H1 (cell line): ENCODE measurements around the gene OPCML. TPM values are rescaled to one million over a fixed set of nuclear protein-coding genes. Genes with fewer than 3 reads are reported as not detected.

ENCODE experiments used
- CTCF ChIA-PET: fragments of 300-600 bp; sonication (Branson Sonifier 250); formaldehyde crosslinking; loops from one replicate; lab custom pipeline; 2021; ENCODE audit not compliant: partially characterized antibody; lab: Charles Lee
- POLR2A ChIA-PET: fragments of 300-600 bp; sonication (Branson Sonifier 250); formaldehyde crosslinking; loops from one replicate; lab custom pipeline; 2021; ENCODE audit warnings: inconsistent platforms; ENCODE audit not compliant: partially characterized antibody; lab: Charles Lee
- DNase-seq, 2 experiments: peaks; one replicate each; pipeline versions ENCODE4 v3.0.0 to v3.0.0-alpha.2; 2010 to 2022; ENCODE audit warnings: low spot score in 2 of 2, low read depth in 1 of 2, mixed read lengths in 1 of 2
- FAIRE-seq: peaks from 2 replicates; lab custom pipeline; 2011; peaks lifted over from hg19 to GRCh38; lab: Jason Lieb, UNC
- H2AFZ ChIP-seq: 2 replicates; pipeline ENCODE4 v1.8.1; 2012; ENCODE audit warnings: low read length, inconsistent platforms
- H2AK5ac ChIP-seq: 2 replicates; pipeline ENCODE4 v1.6.1; 2013; ENCODE audit warnings: low read depth, low read length
- H2BK120ac ChIP-seq: replicated peaks from 2 replicates; pipeline ENCODE3; 2013; ENCODE audit warnings: low read depth, low read length, inconsistent platforms
- H2BK12ac ChIP-seq: 2 replicates; pipeline ENCODE4 v1.6.1; 2013; ENCODE audit warnings: low read depth, low read length
- H2BK15ac ChIP-seq: 2 replicates; pipeline ENCODE4 v1.6.1; 2013; ENCODE audit warnings: low read length
- H2BK20ac ChIP-seq: 2 replicates; pipeline ENCODE4 v1.6.1; 2013; ENCODE audit warnings: low read length
- H2BK5ac ChIP-seq: 2 replicates; pipeline ENCODE4 v1.6.1; 2013; ENCODE audit warnings: low read depth, low read length
- H3K14ac ChIP-seq: 2 replicates; pipeline ENCODE4 v1.6.1; 2013; ENCODE audit warnings: inconsistent platforms; ENCODE audit not compliant: insufficient read length
- H3K18ac ChIP-seq: 2 replicates; pipeline ENCODE4 v1.6.1; 2013; ENCODE audit warnings: low read length; ENCODE audit errors: extremely low read depth
- H3K23ac ChIP-seq: 2 replicates; pipeline ENCODE4 v1.6.1; 2013; ENCODE audit warnings: inconsistent platforms; ENCODE audit not compliant: insufficient read length
- H3K23me2 ChIP-seq: 2 replicates; pipeline ENCODE4 v1.6.1; 2013; ENCODE audit warnings: low read depth, low read length
- H3K27ac ChIP-seq: 2 replicates; pipeline ENCODE4 v1.6.1; 2011; ENCODE audit warnings: low read depth, low read length, inconsistent platforms
- H3K27me3 ChIP-seq, 4 experiments: replicated peaks in 1 of 4; 1 replicate in 1 of 4; 2 replicates in 3 of 4; pipeline versions ENCODE4 v1.6.1 to v1.8.1; 2011 to 2013; ENCODE audit warnings: low read length in 3 of 4, mild to moderate bottlenecking in 3 of 4, inconsistent platforms in 2 of 4, mixed read lengths in 2 of 4, moderate library complexity in 1 of 4; ENCODE audit not compliant: control insufficient read depth in 3 of 4, insufficient read depth in 3 of 4; ENCODE audit errors: extremely low read depth in 1 of 4
- H3K36me3 ChIP-seq, 4 experiments: 2 replicates each; pipeline versions ENCODE4 v1.6.1 to v1.8.1; 2011 to 2013; ENCODE audit warnings: mild to moderate bottlenecking in 4 of 4, low read length in 3 of 4, moderate library complexity in 2 of 4, control low read depth in 1 of 4, inconsistent platforms in 1 of 4; ENCODE audit not compliant: insufficient read depth in 4 of 4, control insufficient read depth in 2 of 4
- H3K4ac ChIP-seq: replicated peaks from 2 replicates; pipeline ENCODE3; 2013; ENCODE audit warnings: low read length, low read depth, mixed read lengths, inconsistent platforms; ENCODE audit not compliant: insufficient read length
- H3K4me1 ChIP-seq, 4 experiments: replicated peaks in 1 of 4; 1 replicate in 1 of 4; 2 replicates in 3 of 4; pipeline versions ENCODE4 v1.6.1 to v1.8.1; 2011 to 2013; ENCODE audit warnings: low read length in 3 of 4, inconsistent platforms in 2 of 4, mixed read lengths in 1 of 4; ENCODE audit not compliant: insufficient read depth in 4 of 4, control insufficient read depth in 3 of 4
- H3K4me2 ChIP-seq, 2 experiments: 2 replicates each; pipeline versions ENCODE4 v1.6.1 to v1.8.1; 2011 to 2013; ENCODE audit warnings: low read depth in 2 of 2, low read length in 2 of 2, control low read depth in 1 of 2, inconsistent platforms in 1 of 2, mild to moderate bottlenecking in 1 of 2; ENCODE audit not compliant: insufficient read depth in 1 of 2
- H3K4me3 ChIP-seq, 4 experiments: fragments of 200-600, 300-600 bp in 1 of 4; sonication (generic), shearing (Covaris generic), sonication (Bioruptor Twin) in 1 of 4; 2 replicates each; pipeline versions ENCODE4 v1.5.1 to v1.8.1; 2011 to 2016; ENCODE audit warnings: low read length in 4 of 4, low read depth in 3 of 4, control low read depth in 2 of 4, inconsistent platforms in 2 of 4, mild to moderate bottlenecking in 2 of 4, mixed read lengths in 1 of 4, moderate library complexity in 1 of 4; ENCODE audit not compliant: insufficient read depth in 2 of 4; ENCODE audit errors: extremely low read depth in 1 of 4
- H3K56ac ChIP-seq: replicated peaks from 2 replicates; pipeline ENCODE3; 2013; ENCODE audit warnings: low read depth, mild to moderate bottlenecking, mixed read lengths, low read length, inconsistent platforms; ENCODE audit not compliant: insufficient read length
- H3K79me1 ChIP-seq: 2 replicates; pipeline ENCODE4 v1.6.1; 2013; ENCODE audit warnings: low read depth, low read length, control low read depth
- H3K79me2 ChIP-seq, 2 experiments: 2 replicates each; pipeline versions ENCODE4 v1.6.1 to v1.8.1; 2012 to 2013; ENCODE audit warnings: low read length in 2 of 2, mild to moderate bottlenecking in 2 of 2, inconsistent platforms in 1 of 2; ENCODE audit not compliant: insufficient read depth in 2 of 2, control insufficient read depth in 1 of 2
- H3K9ac ChIP-seq, 4 experiments: replicated peaks in 1 of 4; 1 replicate in 1 of 4; 2 replicates in 3 of 4; pipeline versions ENCODE4 v1.6.1 to v1.8.1; 2011 to 2013; ENCODE audit warnings: low read depth in 3 of 4, low read length in 3 of 4, control low read depth in 2 of 4, mild to moderate bottlenecking in 2 of 4, moderate library complexity in 2 of 4, inconsistent platforms in 1 of 4; ENCODE audit errors: extremely low read depth in 1 of 4
- H3K9me3 ChIP-seq, 2 experiments: 2 replicates each; pipeline versions ENCODE4 v1.6.1 to v1.8.1; 2012 to 2013; ENCODE audit warnings: mild to moderate bottlenecking in 2 of 2, moderate library complexity in 2 of 2, control low read depth in 1 of 2, inconsistent platforms in 1 of 2, low read depth in 1 of 2, low read length in 1 of 2, mixed read lengths in 1 of 2; ENCODE audit not compliant: insufficient read depth in 2 of 2
- H4K20me1 ChIP-seq, 2 experiments: replicated peaks in 1 of 2; 2 replicates each; pipeline versions ENCODE3 to v1.8.1; 2011 to 2013; ENCODE audit warnings: inconsistent platforms in 2 of 2, low read length in 2 of 2, mild to moderate bottlenecking in 1 of 2; ENCODE audit not compliant: insufficient read depth in 2 of 2, control insufficient read depth in 1 of 2
- H4K5ac ChIP-seq: 2 replicates; pipeline ENCODE4 v1.6.1; 2013; ENCODE audit warnings: low read length, low read depth, mixed read lengths, inconsistent platforms; ENCODE audit not compliant: insufficient read length
- H4K8ac ChIP-seq: 2 replicates; pipeline ENCODE4 v1.8.0; 2013; ENCODE audit warnings: mild to moderate bottlenecking, moderate library complexity, low read length, inconsistent platforms; ENCODE audit not compliant: insufficient read depth; ENCODE audit errors: extremely low read depth
- H4K91ac ChIP-seq: replicated peaks from 2 replicates; pipeline ENCODE3; 2013; ENCODE audit warnings: low read length, mixed read lengths, inconsistent platforms; ENCODE audit not compliant: insufficient read length
- ATF2 ChIP-seq: IDR thresholded peaks from 2 replicates; pipeline ENCODE4 v1.6.1; 2012; ENCODE audit warnings: low read length, inconsistent platforms
- CBX8 ChIP-seq: fragments of 300-800, 300-1000 bp; sonication (generic); IDR thresholded peaks from 2 replicates; pipeline ENCODE4 v1.7.1; 2016; ENCODE audit warnings: low read depth, low read length, borderline replicate concordance
- E2F6 ChIP-seq: IDR thresholded peaks from 2 replicates; pipeline ENCODE4 v1.6.1; 2012; ENCODE audit warnings: inconsistent platforms
- GTF2F1 ChIP-seq: IDR thresholded peaks from 2 replicates; pipeline ENCODE4 v1.6.1; 2012; ENCODE audit warnings: low read depth, low read length, improper control_type of control experiment, borderline replicate concordance
- POU5F1 ChIP-seq: IDR thresholded peaks from 2 replicates; pipeline ENCODE4 v1.6.1; 2011; ENCODE audit warnings: low read depth, mild to moderate bottlenecking, low read length, moderate library complexity
- SAP30 ChIP-seq: fragments of 300-600 bp; sonication (generic); IDR thresholded peaks from 2 replicates; pipeline ENCODE4 v1.7.1; 2012; ENCODE audit warnings: low read length, moderate library complexity, mild to moderate bottlenecking, inconsistent platforms; ENCODE audit not compliant: insufficient read depth, insufficient replicate concordance
- TAF7 ChIP-seq: optimal IDR thresholded peaks from 2 replicates; pipeline ENCODE3; 2011; ENCODE audit warnings: low read depth, mild to moderate bottlenecking, inconsistent platforms, low read length, moderate library complexity, borderline replicate concordance
- USF2 ChIP-seq: IDR thresholded peaks from 2 replicates; pipeline ENCODE4 v1.6.1; 2011; ENCODE audit warnings: low read length, improper control_type of control experiment
- ZNF274 ChIP-seq: IDR thresholded peaks from 2 replicates; pipeline ENCODE4 v1.7.0; 2012; ENCODE audit warnings: low read length, borderline replicate concordance; ENCODE audit errors: extremely low read depth
- WGBS, 2 experiments: shearing (Covaris generic) in 1 of 2; methylation state at CpG; one replicate each; pipeline versions ENCODE4 v1.1.6 to v1.1.7; 2013 to 2015; ENCODE audit warnings: low lambda C conversion rate in 2 of 2, mixed read lengths in 2 of 2, inconsistent platforms in 1 of 2, low coverage in 1 of 2, missing lambda C conversion rate in 1 of 2; ENCODE audit not compliant: insufficient replicate concordance in 2 of 2, insufficient coverage in 1 of 2, insufficient read length in 1 of 2; ENCODE audit errors: extremely low coverage in 1 of 2, missing lambda C conversion rate in 1 of 2; 5-methylcytosine and 5-hydroxymethylcytosine counted together
- polyA plus RNA-seq, 7 experiments: library from polyadenylated mRNA; depleted of rRNA in 3 of 7; stranded (reverse) in 5 of 7; unstranded in 2 of 7; fragments of >200 nt in 5 of 7; fragments of 200-250 nt in 2 of 7; gene quantifications; 1 replicate in 5 of 7; 2 replicates in 1 of 7; 4 replicates in 1 of 7; pipeline versions ENCODE4 v1.2.1 to v1.2.3, GENCODE V29; 2011 to 2013; ENCODE audit warnings: missing spikeins in 2 of 7, mixed read lengths in 2 of 7
- total RNA-seq: library from RNA; stranded (reverse); fragmentation: NEBNext Ultra II Directional; extraction: Animal tissue kit (Norgen Biotek cat#: 25700); gene quantifications from 2 replicates; pipeline ENCODE4 v1.2.1, GENCODE V29; 2021

The OPCML gene
- total and polyA plus RNA-seq, 2 of the 8 experiments (the other 6 are each of a cell fraction or from before 2014, with no cell fraction given) = 2.3 to 3.1 TPM

DNA sequence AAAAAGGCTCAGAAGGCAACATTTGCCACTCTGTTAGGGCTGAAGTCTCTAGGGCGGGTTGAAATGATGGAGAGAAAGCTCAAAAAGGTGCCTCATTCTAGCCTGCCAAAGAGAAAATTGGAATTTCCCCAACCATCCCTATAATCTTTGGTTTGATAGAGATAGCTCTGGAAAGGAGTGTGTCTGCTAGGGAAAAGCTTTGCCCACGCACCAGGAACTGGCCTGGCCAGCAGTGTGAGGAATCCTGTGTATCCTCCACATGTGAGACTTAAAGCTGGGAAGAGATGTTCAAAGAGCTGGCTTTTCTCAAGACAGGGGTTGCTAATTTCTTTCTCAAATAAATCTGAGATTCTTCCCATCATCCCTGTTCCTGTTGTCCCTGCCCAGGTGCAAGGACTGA lies 193.7 kb downstream of the OPCML start:
- H4K5ac ChIP-seq = no peak overlapping the region
- no peak overlapping the region for H2BK120ac ChIP-seq
- H2AFZ ChIP-seq = no peak overlapping the region
- H3K4me3 ChIP-seq = no peak overlapping the region; a peak in 1 of 8 replicates
- no peak overlapping the region for H3K23ac ChIP-seq
- no peaks in the 10 kb centered on the region for H3K79me2 ChIP-seq
- peaks cover 6 to 12% (median 8%) of the 10 kb centered on the region in 4 experiments; a peak in 5 of 7 replicates for H3K4me1 ChIP-seq
- H3K4me2 ChIP-seq = no peak overlapping the region
- H2AK5ac ChIP-seq = no peak overlapping the region
- ChIA-PET CTCF (interaction anchor here (0.6 to 0.9 kb wide), 2 partner anchors 99 to 258 kb away, joined by 3 to 4 read pairs; no protein-coding TSS in a partner anchor), POLR2A (no interaction called here)
- no peak overlapping the region; a peak in 1 of 7 replicates for H3K9ac ChIP-seq
- H3K18ac ChIP-seq = 0 out of 2 replicates have a peak overlapping the region, but pooled peaks have one; percentile 14
- H3K9me3 ChIP-seq = no peaks in the 10 kb centered on the region
- H4K20me1 ChIP-seq = no peaks in the 10 kb centered on the region
- FAIRE-seq (no peak), DNase-seq (no peak)
- H4K91ac ChIP-seq = no peak overlapping the region
- H2BK12ac ChIP-seq = 0 out of 2 replicates have a peak overlapping the region, but pooled peaks have one; percentile 11
- H2BK15ac ChIP-seq = no peak overlapping the region
- no peaks in the 10 kb centered on the region; the same call in 1 of the 2 replicates for H3K23me2 ChIP-seq
- H2BK20ac ChIP-seq = no peak overlapping the region
- WGBS, 2 experiments = 92% methylated on average over 2 of the region's 2 CpGs; no CpG with 5 or more reads in 1 of the 2 experiments
- H2BK5ac ChIP-seq = no peak overlapping the region
- H3K4ac ChIP-seq = no peak overlapping the region
- no peaks in the 10 kb centered on the region for H3K27me3 ChIP-seq
- no peaks in the 10 kb centered on the region for H3K79me1 ChIP-seq
- no peak overlapping the region for H4K8ac ChIP-seq
- 0 out of 2 replicates have a peak overlapping the region, but pooled peaks have one; percentile 19 for H3K27ac ChIP-seq
- H3K56ac ChIP-seq = no peak overlapping the region
- H3K36me3 ChIP-seq = no peaks in the 10 kb centered on the region; a peak in 1 of 8 replicates
- H3K14ac ChIP-seq = no peak overlapping the region
- no peak for TF ChIP-seq POU5F1
- no peak for TF ChIP-seq ATF2
- no peak for TF ChIP-seq ZNF274
- TF ChIP-seq SAP30 = no peak
- TF ChIP-seq TAF7 = no peak
- TF ChIP-seq E2F6 = no peak
- no peak for TF ChIP-seq GTF2F1
- TF ChIP-seq USF2 = no peak
- no peak for TF ChIP-seq CBX8
